IPS DF 19.7 (cell line): Measurements from ENCODE around the gene RTN4R.
"Not testable (repeated sequence)": the region's sequence is repeated elsewhere in the genome, so short reads cannot be mapped to it uniquely, and the experiment has no call there.

ENCODE experiments used
- DNase-seq: peaks from one replicate; pipeline ENCODE4 v3.0.0-alpha.2; 2013; ENCODE audit warnings: low read depth, low spot score

RTN4R gene

GRCh38 chr22:20268279-20269012 lies at the start of gene RTN4R:
Gene RTN4R (minus strand): TSS chr22:20268318. CDS start chr22:20268092, 226 bp downstream.
- DNase-seq, result no peak

- DNase-seq, result not testable (repeated sequence)
Observed at GRCh38 chr22:20317402-20318042, 49.4 kb upstream of the RTN4R start.

- no peak for DNase-seq
Observed at GRCh38 chr22:20316844-20317401, 48.8 kb upstream of the RTN4R start.

- no peak for DNase-seq
Observed at GRCh38 chr22:20316217-20316843, 48.2 kb upstream of the RTN4R start.

GRCh38 chr22:20315337-20316216 lies 47.5 kb upstream of the RTN4R start:
- DNase-seq, result no peak

- not testable (repeated sequence) for DNase-seq
Observed at GRCh38 chr22:20314741-20315336, 46.7 kb upstream of the RTN4R start.

- not testable (repeated sequence) for DNase-seq
Observed at GRCh38 chr22:20314206-20314605, 46.1 kb upstream of the RTN4R start.

GRCh38 chr22:20313306-20314077 lies 45.4 kb upstream of the RTN4R start:
- DNase-seq, result not testable (repeated sequence)

- no peak for DNase-seq
Observed at GRCh38 chr22:20312396-20313191, 44.5 kb upstream of the RTN4R start.

- not testable (repeated sequence) for DNase-seq
Observed at GRCh38 chr22:20311249-20312062, 43.3 kb upstream of the RTN4R start.

- DNase-seq, result not testable (repeated sequence)
Observed at GRCh38 chr22:20310773-20311172, 42.7 kb upstream of the RTN4R start.

- DNase-seq, result not testable (repeated sequence)
Observed at GRCh38 chr22:20310180-20310579, 42.1 kb upstream of the RTN4R start.

GRCh38 chr22:20308806-20309650 lies 40.9 kb upstream of the RTN4R start:
- not testable (repeated sequence) for DNase-seq

GRCh38 chr22:20307448-20308447 lies 39.6 kb upstream of the RTN4R start:
- not testable (repeated sequence) for DNase-seq

GRCh38 chr22:20306646-20307447 lies 38.7 kb upstream of the RTN4R start:
- not testable (repeated sequence) for DNase-seq
